HG03571 (cell line): ENCODE data around the gene RIMKLB.
"Not testable (repeated sequence)": the region's sequence is repeated elsewhere in the genome, so short reads cannot be mapped to it uniquely, and the experiment has no call there.

Experiments
- ATAC-seq: cut with Tn5 transposase; IDR thresholded peaks from one replicate; pipeline ENCODE4 v1.9.1; 2021; ENCODE audit not compliant: unreplicated experiment

RIMKLB gene

GRCh38 chr12:8689681-8690080 is 8.1 kb upstream of the RIMKLB start:
- ATAC-seq, result no peak

- ATAC-seq, result no peak
Observed at GRCh38 chr12:8692573-8692972, 5.2 kb upstream of the RIMKLB start.

GRCh38 chr12:8695116-8695515 is 2.7 kb upstream of the RIMKLB start:
- ATAC-seq, result no peak

- no peak for ATAC-seq
Observed at GRCh38 chr12:8696442-8697090, 1.2 kb upstream of the RIMKLB start.

GRCh38 chr12:8697120-8697475 is 693 bp upstream of the RIMKLB start:
- ATAC-seq, result peak; percentile 18

GRCh38 chr12:8698132-8698851 is 501 bp downstream of the RIMKLB start:
- peak; percentile 27 for ATAC-seq

- ATAC-seq, result no peak
Observed at GRCh38 chr12:8698879-8699278, 1.1 kb downstream of the RIMKLB start.

GRCh38 chr12:8699714-8700113 is 1.9 kb downstream of the RIMKLB start:
- ATAC-seq, result no peak

GRCh38 chr12:8701046-8701660 is 3.4 kb downstream of the RIMKLB start:
- ATAC-seq, result no peak

GRCh38 chr12:8702159-8702558 is 4.4 kb downstream of the RIMKLB start:
- no peak for ATAC-seq

- no peak for ATAC-seq
Observed at GRCh38 chr12:8709124-8709830, 11.5 kb downstream of the RIMKLB start.

- ATAC-seq, result no peak
Observed at GRCh38 chr12:8712572-8712971, 14.8 kb downstream of the RIMKLB start.

- ATAC-seq, result no peak
Observed at GRCh38 chr12:8722286-8722800, 24.6 kb downstream of the RIMKLB start.

- no peak for ATAC-seq
Observed at GRCh38 chr12:8734873-8735381, 37.1 kb downstream of the RIMKLB start.

GRCh38 chr12:8742501-8742900 is 44.7 kb downstream of the RIMKLB start:
- no peak for ATAC-seq

GRCh38 chr12:8743121-8743520 is 45.3 kb downstream of the RIMKLB start:
- not testable (repeated sequence) for ATAC-seq

GRCh38 chr12:8745631-8746030 is 47.8 kb downstream of the RIMKLB start:
- ATAC-seq, result not testable (repeated sequence)

- no peak for ATAC-seq
Observed at GRCh38 chr12:8746046-8746445, 48.3 kb downstream of the RIMKLB start.

GRCh38 chr12:8760076-8760475 is 62.3 kb downstream of the RIMKLB start:
- not testable (repeated sequence) for ATAC-seq

GRCh38 chr12:8762701-8763100 is 64.9 kb downstream of the RIMKLB start:
- not testable (repeated sequence) for ATAC-seq

- not testable (repeated sequence) for ATAC-seq
Observed at GRCh38 chr12:8766121-8766520, 68.3 kb downstream of the RIMKLB start.
